Measurements from ENCODE around the gene CWF19L1. TPM values are rescaled to one million over a fixed set of nuclear protein-coding genes. Genes with fewer than 3 reads are reported as not detected.
"Not testable (repeated sequence)": the region's sequence is repeated elsewhere in the genome, so short reads cannot be mapped to it uniquely, and the experiment has no call there.

The CWF19L1 gene
- total RNA-seq, 2 experiments from 2014 or later: 47.8 to 51.0 TPM

- BruUV-seq (replicated peaks): no TSS peak
Measured at GRCh38 chr10:100287756-100288155, 20.3 kb upstream of the CWF19L1 start.

GRCh38 chr10:100286051-100287033, 18.9 kb upstream of the CWF19L1 start, which contains the start of gene BLOC1S2:
Gene BLOC1S2, minus strand, starts transcription at chr10:100286680. Its CDS starts 21 bp downstream, at chr10:100286659.
- TF ChIP-seq CTCF (conservative IDR thresholded peaks at IDR 0.05; ENCODE audit: low read length) (no peak; the same call in 1 of the 2 replicates), EZH2phosphoT487 (IDR thresholded peaks at IDR 0.05; ENCODE audit: borderline replicate concordance, low read depth, low read length) (no peak)
- intact Hi-C loops (cut with micrococcal nuclease; ENCODE audit: unreplicated experiment): loop anchor here (1.0 kb wide), 1 partner anchor 20 kb away; no protein-coding TSS in a partner anchor
- Histone ChIP-seq H3K4me3 (ENCODE audit: low read depth, low read length, poor library complexity, severe bottlenecking) (peak within 1 kb of the TSS; percentile 85), H3K4me1 (ENCODE audit: insufficient read depth, low read length, poor library complexity, severe bottlenecking) (peaks cover 33% of the 10 kb centered on the region), H3K4me2 (ENCODE audit: low read length) (peak within 1 kb of the TSS; percentile 77), H3K27ac (ENCODE audit: low read depth, low read length, poor library complexity, severe bottlenecking) (peak within 1 kb of the TSS; percentile 58), H2AFZ (ENCODE audit: low read length) (peak within 1 kb of the TSS; percentile 97), H3K9me3 (ENCODE audit: low read length) (no peaks in the 10 kb centered on the region), H3K79me2 (ENCODE audit: insufficient read depth, low read depth, low read length) (peaks cover 41% of the 10 kb centered on the region; the same call in 1 of the 2 replicates), H3K36me3 (ENCODE audit: insufficient read depth, low read length) (peaks cover 28% of the 10 kb centered on the region), H3K9me2 (ENCODE audit: insufficient read depth, low read length) (no peaks in the 10 kb centered on the region), H4K20me1 (ENCODE audit: insufficient read depth, low read length) (no peaks in the 10 kb centered on the region; the same call in 1 of the 2 replicates)
- ChIA-PET POLR2A (interaction anchor here (0.6 to 1.7 kb wide), 5 partner anchors 15 to 248 kb away, joined by 3 to 7 read pairs (median 5); no protein-coding TSS in a partner anchor), CTCF (ENCODE audit: unreplicated experiment) (no interaction called here)
- DNase-seq (ENCODE audit: low spot score): peak; percentile 88
- no TSS peak for BruUV-seq (replicated peaks)

More at GRCh38 chr10:100287756-100288155, 20.3 kb upstream of the CWF19L1 start:
- no peak overlapping the region for H3K27ac ChIP-seq (ENCODE audit: low read depth, low read length, poor library complexity, severe bottlenecking)
- H4K20me1 ChIP-seq (ENCODE audit: insufficient read depth, low read length): no peaks in the 10 kb centered on the region
- TF ChIP-seq EZH2phosphoT487 (IDR thresholded peaks at IDR 0.05; ENCODE audit: borderline replicate concordance, low read depth, low read length) (no peak), CTCF (conservative IDR thresholded peaks at IDR 0.05; ENCODE audit: low read length) (no peak)
- peaks cover 32% of the 10 kb centered on the region; the same call in 1 of the 2 replicates for H3K79me2 ChIP-seq (ENCODE audit: insufficient read depth, low read depth, low read length)
- no peak overlapping the region for H3K4me3 ChIP-seq (ENCODE audit: low read depth, low read length, poor library complexity, severe bottlenecking)
- H3K36me3 ChIP-seq (ENCODE audit: insufficient read depth, low read length): peaks cover 17% of the 10 kb centered on the region
- intact Hi-C loops (cut with micrococcal nuclease; ENCODE audit: unreplicated experiment): no loop called here
- H3K9me2 ChIP-seq (ENCODE audit: insufficient read depth, low read length): no peaks in the 10 kb centered on the region
- ChIA-PET POLR2A (interaction anchor here (1.2 to 1.3 kb wide), 2 partner anchors 16 to 134 kb away, joined by 4 to 6 read pairs; no protein-coding TSS in a partner anchor), CTCF (ENCODE audit: unreplicated experiment) (no interaction called here)
- peaks cover 32% of the 10 kb centered on the region for H3K4me1 ChIP-seq (ENCODE audit: insufficient read depth, low read length, poor library complexity, severe bottlenecking)
- DNase-seq (ENCODE audit: low spot score): no peak
- H2AFZ ChIP-seq (ENCODE audit: low read length): no peak overlapping the region
- no peak overlapping the region for H3K4me2 ChIP-seq (ENCODE audit: low read length)
- no peaks in the 10 kb centered on the region for H3K9me3 ChIP-seq (ENCODE audit: low read length)

- peaks cover 33% of the 10 kb centered on the region for H3K4me1 ChIP-seq (ENCODE audit: insufficient read depth, low read length, poor library complexity, severe bottlenecking)
- peak overlapping the region; percentile 58 for H3K27ac ChIP-seq (ENCODE audit: low read depth, low read length, poor library complexity, severe bottlenecking)
- H3K4me3 ChIP-seq (ENCODE audit: low read depth, low read length, poor library complexity, severe bottlenecking): peak overlapping the region; percentile 85
- intact Hi-C loops (cut with micrococcal nuclease; ENCODE audit: unreplicated experiment); DNase-seq (ENCODE audit: low spot score); H3K9me2 ChIP-seq (ENCODE audit: insufficient read depth, low read length); H3K9me3 ChIP-seq (ENCODE audit: low read length); H4K20me1 ChIP-seq (ENCODE audit: insufficient read depth, low read length); CTCF ChIA-PET (ENCODE audit: unreplicated experiment); BruUV-seq (replicated peaks): not testable (repeated sequence)
- peak overlapping the region; percentile 97; the same call in 1 of the 2 replicates for H2AFZ ChIP-seq (ENCODE audit: low read length)
- H3K79me2 ChIP-seq (ENCODE audit: insufficient read depth, low read depth, low read length): peaks cover 41% of the 10 kb centered on the region; the same call in 1 of the 2 replicates
- POLR2A ChIA-PET: interaction anchor here (0.6 to 1.0 kb wide), 2 partner anchors 47 to 230 kb away, joined by 4 to 5 read pairs; no protein-coding TSS in a partner anchor
- H3K4me2 ChIP-seq (ENCODE audit: low read length): peak overlapping the region; percentile 77
- H3K36me3 ChIP-seq (ENCODE audit: insufficient read depth, low read length): peaks cover 37% of the 10 kb centered on the region
Measured at GRCh38 chr10:100285326-100285725, 17.9 kb upstream of the CWF19L1 start.
